ENCODE data around the gene GPC5.

- TF ChIP-seq CTCF (IDR thresholded peaks at IDR 0.05) (no peak), POLR2A (IDR thresholded peaks at IDR 0.05) (no peak)
Observed at GRCh38 chr13:92694047-92694446, 1295.6 kb downstream of the GPC5 start.

Data from uterus (tissue), 2 donors.